ENCODE measurements around the gene ADAT3. TPM values are rescaled to one million over a fixed set of nuclear protein-coding genes. Genes with fewer than 3 reads are reported as not detected.
A peak's percentile ranks its signal among the peaks of the same experiment; 100 is the strongest.

ADAT3 gene
- total RNA-seq, 3 donors from 2014 or later (not counting 1 experiment from before 2014, with no cell fraction given), result 13.0 to 20.9 (median 13.1) TPM

GRCh38 chr19:1935484-1936208 is 30.4 kb downstream of the ADAT3 start:
- Histone ChIP-seq H3K27me3 (ENCODE audit: control insufficient read depth, insufficient read depth, low read length) (no peaks in the 10 kb centered on the region), H3K36me3 (ENCODE audit: control insufficient read depth, insufficient read depth, low read length) (no peaks in the 10 kb centered on the region), H3K27ac (ENCODE audit: low read length) (no peak overlapping the region), H3K4me3 (ENCODE audit: low read length) (no peak overlapping the region), H3K4me1 (ENCODE audit: control insufficient read depth, insufficient read depth, low read length) (peaks cover 31% of the 10 kb centered on the region), H3K9me3 (ENCODE audit: control insufficient read depth, insufficient read depth, low read length) (no peaks in the 10 kb centered on the region)
- Mint-ChIP-seq H3K36me3 (no peaks in the 10 kb centered on the region), H3K9me3 (no peaks in the 10 kb centered on the region), H3K27me3 (ENCODE audit: low read depth in 2 of 2) (peaks cover 0 to 3% of the 10 kb centered on the region in 2 donors), H3K27ac (peak overlapping the region in 1 of 2 donors; percentile 45), H3K4me1 (peaks cover 11 to 33% of the 10 kb centered on the region in 2 donors), H3K4me3 (no peak overlapping the region)
- ATAC-seq, result no peak
- peak in 1 of 2 donors; percentile 41 for DNase-seq
- TF ChIP-seq CTCF (IDR thresholded peaks at IDR 0.05), result no peak
- intact Hi-C loops (cut with micrococcal nuclease), result no loop called here
- 90% methylated on average over 11 of the region's 11 CpGs for WGBS (ENCODE audit: insufficient coverage)

GRCh38 chr19:1936430-1936829 is 31.2 kb downstream of the ADAT3 start:
- H3K4me1 ChIP-seq (ENCODE audit: control insufficient read depth, insufficient read depth, low read length), result peaks cover 31% of the 10 kb centered on the region
- TF ChIP-seq CTCF (IDR thresholded peaks at IDR 0.05), result no peak
- H3K4me1 Mint-ChIP-seq, result peaks cover 11 to 33% of the 10 kb centered on the region in 2 donors
- H3K9me3 ChIP-seq (ENCODE audit: control insufficient read depth, insufficient read depth, low read length), result no peaks in the 10 kb centered on the region
- H3K4me3 ChIP-seq (ENCODE audit: low read length), result no peak overlapping the region
- H3K9me3 Mint-ChIP-seq, result no peaks in the 10 kb centered on the region
- whole genome bisulfite sequencing (ENCODE audit: insufficient coverage), result 99% methylated on average over 3 of the region's 3 CpGs
- DNase-seq (no peak), ATAC-seq (no peak)
- peaks cover 0 to 3% of the 10 kb centered on the region in 2 donors for H3K27me3 Mint-ChIP-seq (ENCODE audit: low read depth in 2 of 2)
- H3K27ac ChIP-seq (ENCODE audit: low read length), result no peak overlapping the region
- H3K36me3 ChIP-seq (ENCODE audit: control insufficient read depth, insufficient read depth, low read length), result no peaks in the 10 kb centered on the region
- H3K4me3 Mint-ChIP-seq, result peak overlapping the region; percentile 18
- peak overlapping the region; percentile 3 to 16 for H3K27ac Mint-ChIP-seq
- intact Hi-C loops (cut with micrococcal nuclease), result no loop called here
- no peaks in the 10 kb centered on the region for H3K36me3 Mint-ChIP-seq
- H3K27me3 ChIP-seq (ENCODE audit: control insufficient read depth, insufficient read depth, low read length), result no peaks in the 10 kb centered on the region

- Histone ChIP-seq H3K9me3 (ENCODE audit: control insufficient read depth, insufficient read depth, low read length) (no peaks in the 10 kb centered on the region), H3K4me3 (ENCODE audit: low read length) (no peak overlapping the region), H3K4me1 (ENCODE audit: control insufficient read depth, insufficient read depth, low read length) (peaks cover 31% of the 10 kb centered on the region), H3K27ac (ENCODE audit: low read length) (no peak overlapping the region), H3K36me3 (ENCODE audit: control insufficient read depth, insufficient read depth, low read length) (no peaks in the 10 kb centered on the region), H3K27me3 (ENCODE audit: control insufficient read depth, insufficient read depth, low read length) (no peaks in the 10 kb centered on the region)
- no peak for ATAC-seq
- WGBS (ENCODE audit: insufficient coverage), result 96% methylated on average over 24 of the region's 24 CpGs
- H3K27me3 Mint-ChIP-seq (ENCODE audit: low read depth in 2 of 2), result peaks cover 0 to 3% of the 10 kb centered on the region in 2 donors
- no peak for DNase-seq
- H3K9me3 Mint-ChIP-seq, result no peaks in the 10 kb centered on the region
- peaks cover 11 to 36% of the 10 kb centered on the region in 2 donors for H3K4me1 Mint-ChIP-seq
- H3K27ac Mint-ChIP-seq, result peak overlapping the region; percentile 16 to 63
- intact Hi-C loops (cut with micrococcal nuclease), result no loop called here
- H3K4me3 Mint-ChIP-seq, result peak overlapping the region; percentile 25
- no peaks in the 10 kb centered on the region for H3K36me3 Mint-ChIP-seq
- TF ChIP-seq CTCF (IDR thresholded peaks at IDR 0.05), result no peak
These were observed 31.9 kb downstream of the ADAT3 start for GRCh38 chr19:1936916-1937610.
